Upper lobe of right lung (tissue), 1 donor: Measurements from ENCODE around the gene ARL14EPL. TPM values are rescaled to one million over a fixed set of nuclear protein-coding genes. Genes with fewer than 3 reads are reported as not detected.
A peak's percentile ranks its signal among the peaks of the same experiment; 100 is the strongest.

ENCODE experiments used
- ATAC-seq: fragments of 200-7000 bp; cut with Tn5 transposase; one replicate; pipeline ENCODE4 v1.9.1; 2020; ENCODE audit warnings: mild to moderate bottlenecking, moderate library complexity
- DNase-seq: peaks from one replicate; pipeline ENCODE4 v3.0.0-alpha.2; 2020
- H3K27ac ChIP-seq: fragments of 200-600 bp; one replicate; pipeline ENCODE4 v1.8.0; 2022
- H3K27me3 ChIP-seq: fragments of 200-600 bp; one replicate; pipeline ENCODE4 v1.8.0; 2022; ENCODE audit warnings: mild to moderate bottlenecking
- H3K36me3 ChIP-seq: fragments of 200-600 bp; one replicate; pipeline ENCODE4 v1.8.0; 2022
- H3K4me1 ChIP-seq: fragments of 200-600 bp; one replicate; pipeline ENCODE4 v1.8.0; 2022
- H3K4me3 ChIP-seq: fragments of 200-600 bp; one replicate; pipeline ENCODE4 v1.8.0; 2022; ENCODE audit warnings: mild to moderate bottlenecking
- H3K9me3 ChIP-seq: fragments of 200-600 bp; one replicate; pipeline ENCODE4 v1.8.0; 2022
- CTCF ChIP-seq: fragments of 200-600 bp; IDR thresholded peaks from one replicate; pipeline ENCODE4 v1.8.0; 2022; ENCODE audit warnings: antibody characterized with exemption
- intact Hi-C: fragments of 100-400 bp; cut with DNase I; formaldehyde crosslinking; loops from one replicate; pipeline ENCODE4 v1.11.0; 2022
- long read RNA-seq: library from polyadenylated mRNA; unstranded; transcript quantifications from one replicate; pipeline ENCODE4 v2.0.0, GENCODE V29; 2021
- total RNA-seq: library from RNA; stranded (reverse); fragmentation: NEBNext Ultra II Directional; extraction: Animal tissue kit (Norgen Biotek cat#: 25700); gene quantifications from one replicate; pipeline ENCODE4 v1.2.1, GENCODE V29; 2021
- donor health status: DM: no; HTN: yes; CAD: no; lungs with severe emphysema.

The ARL14EPL gene
- total RNA-seq: not detected
- long read RNA-seq: 0 reads

GRCh38 chr5:116032094-116032517, at the start of gene ARL14EPL:
Gene ARL14EPL, plus strand, starts transcription at chr5:116032472. Its CDS starts 18,994 bp downstream, at chr5:116051466.
- Histone ChIP-seq H3K36me3 (no peaks in the 10 kb centered on the region), H3K27me3 (no peaks in the 10 kb centered on the region), H3K4me3 (no peak within 1 kb of the TSS), H3K9me3 (no peaks in the 10 kb centered on the region), H3K27ac (no peak within 1 kb of the TSS), H3K4me1 (no peaks in the 10 kb centered on the region)
- ATAC-seq (peak; percentile 98), DNase-seq (peak; percentile 66)
- intact Hi-C loops: no loop called here
- TF ChIP-seq CTCF: peak; percentile 33

- ATAC-seq (no peak), DNase-seq (no peak)
- Histone ChIP-seq H3K36me3 (no peaks in the 10 kb centered on the region), H3K27ac (no peak overlapping the region), H3K9me3 (no peaks in the 10 kb centered on the region), H3K4me1 (peaks cover 11% of the 10 kb centered on the region), H3K4me3 (no peak overlapping the region), H3K27me3 (no peaks in the 10 kb centered on the region)
- TF ChIP-seq CTCF: no peak
- intact Hi-C loops: no loop called here
Observed at GRCh38 chr5:115983519-115983918, 48.8 kb upstream of the ARL14EPL start.

GRCh38 chr5:115985802-115986757, 46.2 kb upstream of the ARL14EPL start:
- H3K27ac ChIP-seq: no peak overlapping the region
- ATAC-seq: peak; percentile 21
- H3K4me3 ChIP-seq: no peak overlapping the region

GRCh38 chr5:115988002-115988401, 44.3 kb upstream of the ARL14EPL start:
- no peak overlapping the region for H3K27ac ChIP-seq
- no peak overlapping the region for H3K4me3 ChIP-seq
- no peak for TF ChIP-seq CTCF
- DNase-seq: no peak
- intact Hi-C loops: no loop called here
- no peaks in the 10 kb centered on the region for H3K9me3 ChIP-seq
- H3K36me3 ChIP-seq: no peaks in the 10 kb centered on the region
- H3K4me1 ChIP-seq: no peaks in the 10 kb centered on the region
- ATAC-seq: no peak
- H3K27me3 ChIP-seq: no peaks in the 10 kb centered on the region

More at GRCh38 chr5:115985802-115986757, 46.2 kb upstream of the ARL14EPL start:
- Histone ChIP-seq H3K27me3 (no peaks in the 10 kb centered on the region), H3K36me3 (no peaks in the 10 kb centered on the region), H3K9me3 (no peaks in the 10 kb centered on the region), H3K4me1 (no peaks in the 10 kb centered on the region)
- intact Hi-C loops: no loop called here
- DNase-seq: no peak
- TF ChIP-seq CTCF: no peak

GRCh38 chr5:115992848-115993350, 39.4 kb upstream of the ARL14EPL start:
- H3K9me3 ChIP-seq: no peaks in the 10 kb centered on the region
- TF ChIP-seq CTCF: no peak
- H3K27me3 ChIP-seq: no peaks in the 10 kb centered on the region
- intact Hi-C loops: no loop called here
- no peak overlapping the region for H3K27ac ChIP-seq
- DNase-seq (no peak), ATAC-seq (no peak)
- no peak overlapping the region for H3K4me3 ChIP-seq
- H3K4me1 ChIP-seq: no peaks in the 10 kb centered on the region
- no peaks in the 10 kb centered on the region for H3K36me3 ChIP-seq
